HG02678 (cell line): ENCODE results near the gene TLR7.

Experiments used
- ATAC-seq: cut with Tn5 transposase; IDR thresholded peaks from one replicate; pipeline ENCODE4 v1.9.1; 2021; ENCODE audit warnings: mild to moderate bottlenecking, moderate library complexity; ENCODE audit not compliant: unreplicated experiment

Gene TLR7

GRCh38 chrX:12922599-12922919 is 55.7 kb downstream of the TLR7 start:
- no peak for ATAC-seq

GRCh38 chrX:12929701-12930100 is 62.8 kb downstream of the TLR7 start:
- no peak for ATAC-seq

DNA sequence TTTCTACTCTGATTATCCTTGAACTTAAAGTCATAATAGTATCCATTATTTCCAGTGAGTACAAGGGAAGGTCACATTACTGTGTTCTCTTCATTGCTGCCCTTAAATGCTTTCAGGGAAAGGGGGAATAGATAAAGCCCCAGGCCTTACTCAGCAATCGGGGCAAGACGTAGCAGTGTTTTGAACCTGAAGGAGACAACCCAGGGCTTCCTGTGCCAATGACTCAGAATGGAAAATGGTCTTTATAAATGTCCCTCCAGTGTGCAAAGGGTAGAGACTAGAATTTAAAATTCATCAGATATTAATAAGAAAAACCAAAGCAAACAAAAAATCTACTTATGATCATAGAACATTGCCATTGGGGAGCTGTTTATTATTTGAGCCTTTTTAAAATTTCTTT is 63.3 kb downstream of the TLR7 start:
- no peak for ATAC-seq

DNA sequence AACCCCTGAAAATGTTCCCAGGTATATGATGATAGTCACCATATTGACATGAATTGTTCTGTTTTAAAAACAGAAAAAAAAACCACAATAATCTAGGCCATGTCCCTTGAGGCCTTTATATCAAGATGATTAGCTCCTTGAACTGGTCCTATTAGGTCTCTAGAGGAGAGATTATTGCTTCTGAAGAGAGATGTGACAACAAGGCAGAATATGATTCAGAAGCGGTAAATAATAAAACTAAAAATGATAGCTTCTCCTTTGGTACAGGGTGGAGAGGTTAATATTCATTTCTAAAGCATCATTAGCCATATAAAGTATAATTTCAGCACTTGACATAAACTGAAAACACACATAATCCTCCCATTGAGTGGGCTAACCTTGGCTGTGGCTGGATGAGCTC is 65.4 kb downstream of the TLR7 start:
- no peak for ATAC-seq

DNA sequence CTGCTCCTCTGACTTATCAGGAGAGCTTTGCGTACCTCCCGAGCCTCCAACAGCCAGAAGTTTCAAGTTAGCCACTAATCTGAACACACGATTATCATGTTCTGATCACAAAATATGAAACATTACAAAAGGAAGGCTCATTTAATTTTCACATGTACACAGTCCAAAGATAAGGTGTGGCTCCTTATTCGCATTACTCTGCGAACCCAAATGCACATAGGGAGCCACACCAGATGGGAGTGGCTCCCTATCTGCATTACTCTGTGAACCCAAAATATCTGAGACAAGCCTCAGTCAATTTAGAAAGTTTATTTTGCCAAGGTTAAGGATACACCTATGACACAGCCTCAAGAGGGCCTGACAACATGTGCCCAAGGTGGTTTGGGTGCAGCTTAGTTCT is 68.0 kb downstream of the TLR7 start:
- ATAC-seq = no peak

DNA sequence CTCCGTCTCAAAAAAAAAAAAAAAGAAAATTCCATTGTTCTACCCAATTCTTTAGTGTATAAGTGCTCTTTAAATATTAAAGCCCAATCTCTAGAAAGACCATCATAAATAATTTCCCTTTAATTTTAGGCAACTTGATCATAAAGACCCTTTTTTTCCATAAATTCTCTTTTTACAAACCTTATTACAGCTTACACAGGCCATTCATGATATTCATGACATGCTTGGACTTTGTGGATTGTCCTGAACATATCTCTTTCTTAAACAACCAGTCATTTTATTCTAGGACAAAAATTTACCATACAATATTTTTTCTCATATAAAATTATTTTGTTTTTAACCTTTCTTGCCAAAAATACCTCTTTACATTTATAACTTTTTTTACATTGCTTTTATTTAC is 70.1 kb downstream of the TLR7 start:
- ATAC-seq = no peak
